ENCODE results near the gene FGD2.
"Not testable (repeated sequence)": the region's sequence is repeated elsewhere in the genome, so short reads cannot be mapped to it uniquely, and the experiment has no call there.

Gene FGD2

GRCh38 chr6:36971921-36972673 is 33.4 kb upstream of the FGD2 start:
- no peak for DNase-seq (ENCODE audit: low read depth)

- DNase-seq (ENCODE audit: low read depth), result no peak
These were observed 32.3 kb upstream of the FGD2 start for GRCh38 chr6:36973190-36973589.

GRCh38 chr6:36973647-36974046 is 31.8 kb upstream of the FGD2 start:
- no peak for DNase-seq (ENCODE audit: low read depth)

- DNase-seq (ENCODE audit: low read depth), result no peak
These were observed 30.0 kb upstream of the FGD2 start for GRCh38 chr6:36975231-36976006.

- DNase-seq (ENCODE audit: low read depth), result no peak
These were observed 29.5 kb upstream of the FGD2 start for GRCh38 chr6:36976007-36976264.

GRCh38 chr6:36976509-36976908 is 28.9 kb upstream of the FGD2 start:
- no peak for DNase-seq (ENCODE audit: low read depth)

GRCh38 chr6:36976931-36977330 is 28.5 kb upstream of the FGD2 start:
- no peak for DNase-seq (ENCODE audit: low read depth)

- DNase-seq (ENCODE audit: low read depth), result no peak
These were observed 27.9 kb upstream of the FGD2 start for GRCh38 chr6:36977470-36977941.

GRCh38 chr6:36978421-36979346 is 26.8 kb upstream of the FGD2 start:
- DNase-seq (ENCODE audit: low read depth), result no peak

GRCh38 chr6:36979347-36979742 is 26.1 kb upstream of the FGD2 start:
- DNase-seq (ENCODE audit: low read depth), result no peak

GRCh38 chr6:36980129-36980528 is 25.3 kb upstream of the FGD2 start:
- DNase-seq (ENCODE audit: low read depth), result no peak

- DNase-seq (ENCODE audit: low read depth), result no peak
These were observed 24.4 kb upstream of the FGD2 start for GRCh38 chr6:36980876-36981619.

GRCh38 chr6:36983538-36983937 is 21.9 kb upstream of the FGD2 start:
- DNase-seq (ENCODE audit: low read depth), result no peak

- peak; percentile 37 for DNase-seq (ENCODE audit: low read depth)
These were observed 20.7 kb upstream of the FGD2 start for GRCh38 chr6:36984581-36985416.

- no peak for DNase-seq (ENCODE audit: low read depth)
These were observed 20.0 kb upstream of the FGD2 start for GRCh38 chr6:36985417-36985807.

- peak; percentile 79 for DNase-seq (ENCODE audit: low read depth)
These were observed 19.4 kb upstream of the FGD2 start, which contains the start of gene MTCH1 for GRCh38 chr6:36985808-36986703. Gene MTCH1 (minus strand): TSS chr6:36986196. CDS start chr6:36986173, 23 bp downstream.

- DNase-seq (ENCODE audit: low read depth), result no peak
These were observed 18.8 kb upstream of the FGD2 start for GRCh38 chr6:36986704-36987047.

- DNase-seq (ENCODE audit: low read depth), result no peak
These were observed 16.2 kb upstream of the FGD2 start for GRCh38 chr6:36989264-36989663.

GRCh38 chr6:36990401-36990800 is 15.1 kb upstream of the FGD2 start:
- DNase-seq (ENCODE audit: low read depth), result not testable (repeated sequence)

All from stimulated activated CD4-positive, alpha-beta T cell treated with anti-CD3 and anti-CD28 coated beads, Interleukin-2, amount 100 ng/mL, for 4 hours (primary cell).